HepG2 (cell line): ENCODE data around the gene TMTC3. TPM values are rescaled to one million over a fixed set of nuclear protein-coding genes. Genes with fewer than 3 reads are reported as not detected.

Experiments used
- ATAC-seq: fragments of 200-7000 bp; cut with Tn5 transposase; 3 replicates; pipeline ENCODE4 v1.9.1; 2020; ENCODE audit warnings: mild to moderate bottlenecking, moderate library complexity
- BruUV-seq: library from RNA; stranded (reverse); fragments of 400-500 nt; replicated peaks from 2 replicates; lab custom pipeline; 2021; lab: Mats Ljungman, UMichigan
- CTCF ChIA-PET: fragments of 300-600 bp; formaldehyde crosslinking; extraction: SDS; loops from one replicate; lab custom pipeline; 2021; ENCODE audit warnings: low total read pairs, inconsistent platforms, low intra/inter-chr PET ratio; lab: Yijun Ruan, JAX
- POLR2A ChIA-PET: fragments of 350-600 bp; sonication (Branson Sonifier 250); formaldehyde crosslinking; loops from one replicate; lab custom pipeline; 2020; ENCODE audit warnings: antibody characterized with exemption, inconsistent platforms; lab: Yijun Ruan, JAX
- DNase-seq: peaks from one replicate; pipeline ENCODE4 v3.0.0-alpha.2; 2015; ENCODE audit warnings: low spot score
- FAIRE-seq: peaks from 3 replicates; lab custom pipeline; 2011; peaks lifted over from hg19 to GRCh38; lab: Jason Lieb, UNC
- H2AFZ ChIP-seq: one replicate; pipeline ENCODE4 v1.6.1; 2011; ENCODE audit warnings: low read length, inconsistent platforms
- H3K27ac ChIP-seq: fragments of 300-600 bp; 3 replicates; pipeline ENCODE4 v1.8.0; 2011; ENCODE audit warnings: mixed run types, mild to moderate bottlenecking, mixed read lengths, low read length, inconsistent platforms; ENCODE audit not compliant: insufficient read depth; ENCODE audit errors: extremely low read length
- H3K27me3 ChIP-seq, 2 experiments: fragments of 200-600 bp in 1 of 2; 2 replicates in 1 of 2; 3 replicates in 1 of 2; pipeline versions ENCODE4 v1.6.0 to v1.8.0; 2011; ENCODE audit warnings: low read length in 2 of 2, mild to moderate bottlenecking in 2 of 2, moderate library complexity in 2 of 2, inconsistent platforms in 1 of 2; ENCODE audit not compliant: insufficient read depth in 2 of 2, control insufficient read depth in 1 of 2
- H3K36me3 ChIP-seq, 2 experiments: fragments of 200-600 bp in 1 of 2; replicated peaks in 1 of 2; 2 replicates in 1 of 2; 3 replicates in 1 of 2; pipeline versions ENCODE4 v1.5.1 to v1.8.0; 2011; ENCODE audit warnings: low read length in 2 of 2, inconsistent platforms in 1 of 2; ENCODE audit not compliant: insufficient read depth in 2 of 2, control insufficient read depth in 1 of 2
- H3K4me1 ChIP-seq: 2 replicates; pipeline ENCODE4 v1.5.1; 2012; ENCODE audit warnings: low read length, inconsistent platforms; ENCODE audit not compliant: insufficient read depth
- H3K4me2 ChIP-seq: 2 replicates; pipeline ENCODE4 v1.6.0; 2011; ENCODE audit warnings: low read depth, low read length, inconsistent platforms
- H3K4me3 ChIP-seq, 3 experiments: fragments of 200-600 bp in 1 of 3; sonication (generic), shearing (Covaris generic) in 1 of 3; replicated peaks in 1 of 3; 2 replicates each; pipeline ENCODE4 v1.5.1; 2011 to 2016; ENCODE audit warnings: low read length in 3 of 3, inconsistent platforms in 2 of 3, low read depth in 2 of 3, mild to moderate bottlenecking in 2 of 3, control low read depth in 1 of 3, mixed read lengths in 1 of 3; ENCODE audit not compliant: insufficient read depth in 1 of 3
- H3K79me2 ChIP-seq: one replicate; pipeline ENCODE4 v1.6.1; 2011; ENCODE audit warnings: low read length, inconsistent platforms; ENCODE audit not compliant: insufficient read depth
- H3K9ac ChIP-seq: 2 replicates; pipeline ENCODE4 v1.6.0; 2011; ENCODE audit warnings: mild to moderate bottlenecking, low read depth, low read length, inconsistent platforms; ENCODE audit not compliant: insufficient read depth
- H3K9me3 ChIP-seq: 2 replicates; pipeline ENCODE4 v1.5.1; 2012; ENCODE audit warnings: mild to moderate bottlenecking, low read length
- H4K20me1 ChIP-seq: 2 replicates; pipeline ENCODE4 v1.6.0; 2011; ENCODE audit warnings: inconsistent platforms, mild to moderate bottlenecking, low read length, moderate library complexity; ENCODE audit not compliant: insufficient read depth
- CREB3 ChIP-seq: sonication (generic); formaldehyde crosslinking; IDR thresholded peaks from 2 replicates; pipeline ENCODE4 v1.5.0; 2020; ENCODE audit warnings: missing genetic modification reagents
- EP300 ChIP-seq, 3 experiments: sonication (generic) in 1 of 3; formaldehyde crosslinking in 1 of 3; IDR thresholded peaks; 2 replicates each; pipeline versions ENCODE4 v1.5.1 to v1.6.1; 2011 to 2020; ENCODE audit warnings: low read depth in 2 of 3, low read length in 2 of 3, borderline replicate concordance in 1 of 3, improper control_type of control experiment in 1 of 3, mild to moderate bottlenecking in 1 of 3, missing genetic modification reagents in 1 of 3, moderate library complexity in 1 of 3
- FOXK1 ChIP-seq: sonication (generic); formaldehyde crosslinking; IDR thresholded peaks from 2 replicates; pipeline ENCODE4 v1.4.0; 2020; ENCODE audit warnings: low read depth, missing genetic modification reagents, borderline replicate concordance
- GFI1 ChIP-seq: sonication (generic); formaldehyde crosslinking; IDR thresholded peaks from 2 replicates; pipeline ENCODE4 v1.5.0; 2020; ENCODE audit warnings: missing genetic modification reagents, mild to moderate bottlenecking, borderline replicate concordance
- GTF3A ChIP-seq: sonication (generic); formaldehyde crosslinking; conservative IDR thresholded peaks from 2 replicates; pipeline ENCODE4 v1.4.0; 2020; ENCODE audit warnings: mild to moderate bottlenecking, missing genetic modification reagents
- NFE2 ChIP-seq: sonication (generic); formaldehyde crosslinking; IDR thresholded peaks from 2 replicates; pipeline ENCODE4 v1.4.0; 2020; ENCODE audit warnings: missing genetic modification reagents
- ZEB1 ChIP-seq: IDR thresholded peaks from 2 replicates; pipeline ENCODE4 v1.6.1; 2012; ENCODE audit warnings: mild to moderate bottlenecking, low read depth, inconsistent platforms; ENCODE audit not compliant: insufficient replicate concordance
- ZMYM3 ChIP-seq: sonication (generic); formaldehyde crosslinking; IDR thresholded peaks from 2 replicates; pipeline ENCODE4 v1.5.1; 2020; ENCODE audit warnings: mild to moderate bottlenecking, missing genetic modification reagents
- ZNF20 ChIP-seq: sonication (generic); formaldehyde crosslinking; IDR thresholded peaks from 2 replicates; pipeline ENCODE4 v1.4.0; 2020; ENCODE audit warnings: mild to moderate bottlenecking, moderate library complexity, missing genetic modification reagents
- ZNF232 ChIP-seq: sonication (generic); formaldehyde crosslinking; IDR thresholded peaks from 2 replicates; pipeline ENCODE4 v1.4.0; 2020; ENCODE audit warnings: missing genetic modification reagents, borderline replicate concordance
- ZNF546 ChIP-seq: sonication (generic); formaldehyde crosslinking; conservative IDR thresholded peaks from 2 replicates; pipeline ENCODE4 v1.8.1; 2023; ENCODE audit warnings: mild to moderate bottlenecking, missing genetic modification reagents
- ZNF597 ChIP-seq: sonication (generic); formaldehyde crosslinking; IDR thresholded peaks from 2 replicates; pipeline ENCODE4 v1.5.0; 2020; ENCODE audit warnings: missing genetic modification reagents
- ZNF839 ChIP-seq: sonication (generic); formaldehyde crosslinking; IDR thresholded peaks from 2 replicates; pipeline ENCODE4 v1.4.0; 2020; ENCODE audit warnings: missing genetic modification reagents, mild to moderate bottlenecking, borderline replicate concordance
- ZSCAN21 ChIP-seq: sonication (generic); formaldehyde crosslinking; IDR thresholded peaks from 2 replicates; pipeline ENCODE4 v1.8.0; 2022; ENCODE audit warnings: mild to moderate bottlenecking, missing genetic modification reagents, moderate library complexity, borderline replicate concordance
- WGBS: methylation state at CpG from one replicate; pipeline ENCODE4 v1.1.6; 2017; ENCODE audit warnings: low lambda C conversion rate; 5-methylcytosine and 5-hydroxymethylcytosine counted together
- in situ Hi-C: cut with HindIII; loops from 2 replicates; pipeline ENCODE4 v1.10.0; 2017; ENCODE audit warnings: low pct_unique_long_range_greater_than_20kb; ENCODE audit not compliant: extremely low pct_ligation_motif_present
- intact Hi-C: fragments of 100-400 bp; cut with micrococcal nuclease; formaldehyde crosslinking; loops from one replicate; pipeline ENCODE4 v1.10.0; 2022; ENCODE audit not compliant: unreplicated experiment
- polyA plus RNA-seq, 8 experiments: library from polyadenylated mRNA; depleted of rRNA in 3 of 8; stranded (reverse) in 7 of 8; unstranded in 1 of 8; fragments of >200 nt; fragmentation: Illumina TruSeq in 4 of 8; extraction: Trizol in 4 of 8; gene quantifications; 2 replicates each; pipeline versions ENCODE4 v1.2.1 to v1.2.3, GENCODE V29; 2011 to 2016; ENCODE audit warnings: low read depth in 4 of 8, missing spikeins in 1 of 8, mixed read lengths in 1 of 8; ENCODE audit not compliant: insufficient read depth in 1 of 8
- total RNA-seq, 5 experiments: library from RNA; depleted of rRNA; stranded (reverse); fragments of >200 nt; fragmentation: Illumina TruSeq; extraction: Trizol; gene quantifications; 2 replicates each; pipeline ENCODE4 v1.2.3, GENCODE V29; 2016; ENCODE audit warnings: low read depth in 1 of 5

TMTC3 gene
- total and polyA plus RNA-seq, 2 of the 13 experiments (the other 11 are each of a cell fraction or from before 2014, with no cell fraction given) = 6.3 to 22.5 TPM

GRCh38 chr12:88142610-88142991 lies 494 bp downstream of the TMTC3 start:
- Histone ChIP-seq H3K27ac (peak overlapping the region; percentile 62), H4K20me1 (no peaks in the 10 kb centered on the region)
- TF ChIP-seq ZNF20 (CRISPR knock-in tag) = no peak
- TF ChIP-seq ZNF839 (CRISPR knock-in tag) = 0 out of 2 replicates have a peak, but pooled peaks have one; percentile 10
- TF ChIP-seq ZNF232 (CRISPR knock-in tag) = peak; percentile 3; the same call in 1 of the 2 replicates
- TF ChIP-seq ZNF546 = no peak
- TF ChIP-seq GTF3A (CRISPR knock-in tag) = 0 out of 2 replicates have a peak, but pooled peaks have one; percentile 2
- 0 out of 4 replicates have a peak, but pooled peaks of 1 of the 2 experiments have one; percentile 5 for TF ChIP-seq EP300 (IDR thresholded peaks at IDR 0.05; ENCODE audit: low read depth in 2 of 2, low read length in 2 of 2)
- no peak for TF ChIP-seq EP300 (CRISPR knock-in tag; IDR thresholded peaks at IDR 0.05; ENCODE audit: borderline replicate concordance)
- TF ChIP-seq ZEB1 = peak; percentile 19
- TF ChIP-seq, all 625 proteins: peak for 5
- Histone ChIP-seq H3K4me2 (peak overlapping the region; percentile 78), H3K36me3 (no peaks in the 10 kb centered on the region), H3K4me1 (peaks cover 34% of the 10 kb centered on the region), H3K9me3 (no peaks in the 10 kb centered on the region), H2AFZ (peak overlapping the region; percentile 39), H3K27me3 (no peaks in the 10 kb centered on the region; a peak in 1 of 5 replicates), H3K79me2 (peaks cover 13% of the 10 kb centered on the region), H3K9ac (peak overlapping the region; percentile 56), H3K4me3 (peak overlapping the region; percentile 73 to 86 (median 75))
- DNase-seq (peak; percentile 2), ATAC-seq (peak; percentile 38), FAIRE-seq (no peak)
- POLR2A ChIA-PET = interaction anchor here (0.6 to 1.4 kb wide), 2 partner anchors 11 to 109 kb away, joined by 3 to 5 read pairs; no protein-coding TSS in a partner anchor
- CTCF ChIA-PET = no interaction called here
- TSS peak; percentile 80 for BruUV-seq
- WGBS = 1% methylated on average over 18 of the region's 18 CpGs
- in situ Hi-C loops (loop anchor here (25.0 kb wide), 1 partner anchor 845 kb away; no protein-coding TSS in a partner anchor), intact Hi-C loops (loop anchor here (5.0 to 10.0 kb wide), 5 partner anchors 35 to 872 kb away; a partner anchor contains a TSS)

- no TSS peak for BruUV-seq
- ChIA-PET POLR2A (no interaction called here), CTCF (no interaction called here)
- Histone ChIP-seq H3K4me3 (no peak overlapping the region), H4K20me1 (no peaks in the 10 kb centered on the region), H3K4me1 (peaks cover 34% of the 10 kb centered on the region), H3K36me3 (no peaks in the 10 kb centered on the region), H3K27me3 (no peaks in the 10 kb centered on the region; a peak in 1 of 5 replicates), H3K27ac (no peak overlapping the region), H3K9me3 (no peaks in the 10 kb centered on the region), H2AFZ (no peak overlapping the region), H3K79me2 (peaks cover 13% of the 10 kb centered on the region), H3K4me2 (no peak overlapping the region), H3K9ac (no peak overlapping the region)
- in situ Hi-C loops = loop anchor here (25.0 kb wide), 1 partner anchor 843 kb away; no protein-coding TSS in a partner anchor
- 98% methylated on average over 5 of the region's 5 CpGs for WGBS
- FAIRE-seq = no peak
- ATAC-seq = no peak
- intact Hi-C loops = loop anchor here (5.0 to 10.0 kb wide), 5 partner anchors 33 to 871 kb away; a partner anchor contains a TSS
- no peak for DNase-seq
- TF ChIP-seq NFE2 (no peak), FOXK1 (CRISPR knock-in tag) (no peak), CREB3 (no peak), GFI1 (CRISPR knock-in tag) (no peak), ZMYM3 (CRISPR knock-in tag) (no peak), ZSCAN21 (CRISPR knock-in tag) (no peak), ZNF597 (CRISPR knock-in tag) (no peak)
Observed at GRCh38 chr12:88144037-88144436, 1.9 kb downstream of the TMTC3 start.
